Effector memory CD4-positive, alpha-beta T cell (primary cell): ENCODE measurements around the gene CCDC187.

Experiments
- DNase-seq, 3 donors: peaks; one replicate each; pipeline ENCODE4 v3.0.0-alpha.2; 2020
- H3K27ac ChIP-seq: 2 replicates; pipeline ENCODE4 v1.7.0; 2013; ENCODE audit warnings: mild to moderate bottlenecking, low read length, moderate library complexity; ENCODE audit not compliant: insufficient read depth, poor library complexity, severe bottlenecking
- H3K27me3 ChIP-seq: replicated peaks from 2 replicates; pipeline ENCODE4 v1.7.0; 2013; ENCODE audit warnings: mild to moderate bottlenecking, low read length; ENCODE audit not compliant: insufficient read depth, control insufficient read depth, poor library complexity, severe bottlenecking
- H3K36me3 ChIP-seq: 2 replicates; pipeline ENCODE4 v1.7.0; 2013; ENCODE audit warnings: mild to moderate bottlenecking, low read length, moderate library complexity; ENCODE audit not compliant: control insufficient read depth, insufficient read depth
- H3K4me1 ChIP-seq: 2 replicates; pipeline ENCODE4 v1.7.0; 2013; ENCODE audit warnings: low read length, mild to moderate bottlenecking; ENCODE audit not compliant: control insufficient read depth, insufficient read depth, poor library complexity, severe bottlenecking
- H3K4me3 ChIP-seq: 2 replicates; pipeline ENCODE4 v1.7.0; 2013; ENCODE audit warnings: low read length, low read depth, mild to moderate bottlenecking; ENCODE audit not compliant: insufficient read depth, poor library complexity, severe bottlenecking
- H3K9me3 ChIP-seq: 2 replicates; pipeline ENCODE4 v1.7.0; 2013; ENCODE audit warnings: mild to moderate bottlenecking, low read length, moderate library complexity; ENCODE audit not compliant: control insufficient read depth

Gene CCDC187

GRCh38 chr9:136345281-136346156 is 41.6 kb upstream of the CCDC187 start:
- Histone ChIP-seq H3K4me1 (peaks cover 6% of the 10 kb centered on the region), H3K27me3 (no peaks in the 10 kb centered on the region), H3K36me3 (no peaks in the 10 kb centered on the region), H3K9me3 (no peaks in the 10 kb centered on the region), H3K27ac (no peak overlapping the region), H3K4me3 (no peak overlapping the region)
- DNase-seq = no peak

- no peak for DNase-seq
- no peak overlapping the region for H3K27ac ChIP-seq
- no peak overlapping the region for H3K4me3 ChIP-seq
- H3K36me3 ChIP-seq = no peaks in the 10 kb centered on the region
- no peaks in the 10 kb centered on the region for H3K9me3 ChIP-seq
- H3K4me1 ChIP-seq = peaks cover 6% of the 10 kb centered on the region
- H3K27me3 ChIP-seq = no peaks in the 10 kb centered on the region
Observed at GRCh38 chr9:136344544-136345280, 40.8 kb upstream of the CCDC187 start.

- H3K9me3 ChIP-seq = no peaks in the 10 kb centered on the region
- no peak overlapping the region for H3K27ac ChIP-seq
- DNase-seq = no peak
- H3K27me3 ChIP-seq = no peaks in the 10 kb centered on the region
- H3K4me3 ChIP-seq = no peak overlapping the region
- no peaks in the 10 kb centered on the region for H3K36me3 ChIP-seq
- H3K4me1 ChIP-seq = peaks cover 6% of the 10 kb centered on the region
Observed at GRCh38 chr9:136343884-136344269, 40.0 kb upstream of the CCDC187 start.

GRCh38 chr9:136343121-136343883 is 39.4 kb upstream of the CCDC187 start:
- Histone ChIP-seq H3K36me3 (no peaks in the 10 kb centered on the region), H3K27ac (no peak overlapping the region), H3K4me1 (peaks cover 6% of the 10 kb centered on the region)

GRCh38 chr9:136342181-136343120 is 38.6 kb upstream of the CCDC187 start:
- Histone ChIP-seq H3K9me3 (no peaks in the 10 kb centered on the region), H3K4me1 (peaks cover 6% of the 10 kb centered on the region), H3K27ac (no peak overlapping the region), H3K4me3 (no peak overlapping the region), H3K36me3 (no peaks in the 10 kb centered on the region), H3K27me3 (no peaks in the 10 kb centered on the region)
- peak; percentile 24 to 39 (median 37) for DNase-seq

More at GRCh38 chr9:136343121-136343883, 39.4 kb upstream of the CCDC187 start:
- no peaks in the 10 kb centered on the region for H3K27me3 ChIP-seq
- H3K4me3 ChIP-seq = no peak overlapping the region
- no peak for DNase-seq
- H3K9me3 ChIP-seq = no peaks in the 10 kb centered on the region

- Histone ChIP-seq H3K27me3 (no peaks in the 10 kb centered on the region), H3K9me3 (no peaks in the 10 kb centered on the region), H3K4me3 (no peak overlapping the region), H3K36me3 (no peaks in the 10 kb centered on the region), H3K27ac (no peak overlapping the region), H3K4me1 (peaks cover 6% of the 10 kb centered on the region)
- no peak for DNase-seq
Observed at GRCh38 chr9:136341769-136342168, 37.9 kb upstream of the CCDC187 start.

- H3K36me3 ChIP-seq = no peaks in the 10 kb centered on the region
- peaks cover 6% of the 10 kb centered on the region for H3K4me1 ChIP-seq
- no peak overlapping the region for H3K4me3 ChIP-seq
- no peaks in the 10 kb centered on the region for H3K27me3 ChIP-seq
- no peaks in the 10 kb centered on the region for H3K9me3 ChIP-seq
- no peak for DNase-seq
- H3K27ac ChIP-seq = no peak overlapping the region
Observed at GRCh38 chr9:136341042-136341655, 37.3 kb upstream of the CCDC187 start.

GRCh38 chr9:136340356-136341041 is 36.6 kb upstream of the CCDC187 start:
- H3K27ac ChIP-seq = no peak overlapping the region
- H3K36me3 ChIP-seq = no peaks in the 10 kb centered on the region
- DNase-seq = no peak
- no peaks in the 10 kb centered on the region for H3K9me3 ChIP-seq
- no peak overlapping the region for H3K4me3 ChIP-seq
- peaks cover 6% of the 10 kb centered on the region for H3K4me1 ChIP-seq
- H3K27me3 ChIP-seq = no peaks in the 10 kb centered on the region
